Daoy (cell line): ENCODE data around the gene MAN2C1. TPM values are rescaled to one million over a fixed set of nuclear protein-coding genes. Genes with fewer than 3 reads are reported as not detected.

ENCODE experiments used
- DNase-seq: peaks from one replicate; pipeline ENCODE4 v3.0.0-alpha.2; 2015; ENCODE audit warnings: low read depth
- total RNA-seq: library from RNA; depleted of rRNA; stranded (reverse); fragments of >200 nt; shearing (Covaris generic); gene quantifications from 2 replicates; pipeline ENCODE4 v1.2.3, GENCODE V29; 2014; rRNA removed

Gene MAN2C1
- total RNA-seq, 1 experiment from 2014 or later: 77.9 TPM

- no peak for DNase-seq
Observed at GRCh38 chr15:75309711-75310110, 58.7 kb downstream of the MAN2C1 start.

- DNase-seq: peak; percentile 73
Observed at GRCh38 chr15:75307778-75308390, 60.5 kb downstream of the MAN2C1 start.

GRCh38 chr15:75306188-75306587, 62.2 kb downstream of the MAN2C1 start:
- no peak for DNase-seq

Other genes starting within 250 kb of the MAN2C1 start
- gene C15orf39, start 166.7 kb downstream of the MAN2C1 start, total RNA-seq: 3.1 and 5.7 TPM in 2 replicates
- 0.34 TPM in 1 of 2 replicates, not detected in the other for gene GOLGA6C, start 110.3 kb downstream of the MAN2C1 start, total RNA-seq
- not detected in 2 replicates for gene GOLGA6D, start 85.8 kb downstream of the MAN2C1 start, total RNA-seq
- 99.4 and 108 TPM in 2 replicates for gene COMMD4, start 32.5 kb downstream of the MAN2C1 start, total RNA-seq
- gene NEIL1, start 21.6 kb downstream of the MAN2C1 start, total RNA-seq: not detected in 2 replicates
- gene SIN3A, start 83.1 kb upstream of the MAN2C1 start, total RNA-seq: 16.8 and 20.6 TPM in 2 replicates
- gene PTPN9, start 210.7 kb upstream of the MAN2C1 start, total RNA-seq: 20.8 and 21.2 TPM in 2 replicates